HG03354 (cell line): Measurements from ENCODE around the gene HEBP2.
"Not testable (repeated sequence)": the region's sequence is repeated elsewhere in the genome, so short reads cannot be mapped to it uniquely, and the experiment has no call there.

ENCODE experiments used
- ATAC-seq: cut with Tn5 transposase; IDR thresholded peaks from one replicate; pipeline ENCODE4 v1.9.1; 2021; ENCODE audit warnings: mild to moderate bottlenecking; ENCODE audit not compliant: unreplicated experiment, poor library complexity, severe bottlenecking

Gene HEBP2

GRCh38 chr6:138419766-138420165 lies 15.7 kb downstream of the HEBP2 start:
- no peak for ATAC-seq

GRCh38 chr6:138420356-138420755 lies 16.3 kb downstream of the HEBP2 start:
- ATAC-seq = no peak

- no peak for ATAC-seq
These were observed 17.1 kb downstream of the HEBP2 start for GRCh38 chr6:138421089-138421488.

GRCh38 chr6:138421608-138422007 lies 17.6 kb downstream of the HEBP2 start:
- no peak for ATAC-seq

GRCh38 chr6:138422861-138423260 lies 18.8 kb downstream of the HEBP2 start:
- ATAC-seq = no peak

- ATAC-seq = no peak
These were observed 20.2 kb downstream of the HEBP2 start for GRCh38 chr6:138424004-138424904.

- ATAC-seq = not testable (repeated sequence)
These were observed 21.2 kb downstream of the HEBP2 start for GRCh38 chr6:138425256-138425655.

- ATAC-seq = no peak
These were observed 22.6 kb downstream of the HEBP2 start for GRCh38 chr6:138426500-138427123.

GRCh38 chr6:138427701-138428100 lies 23.7 kb downstream of the HEBP2 start:
- no peak for ATAC-seq

- ATAC-seq = no peak
These were observed 25.0 kb downstream of the HEBP2 start for GRCh38 chr6:138428944-138429598.

GRCh38 chr6:138429761-138430160 lies 25.7 kb downstream of the HEBP2 start:
- ATAC-seq = no peak

- ATAC-seq = no peak
These were observed 26.5 kb downstream of the HEBP2 start for GRCh38 chr6:138430361-138431145.

GRCh38 chr6:138431256-138432062 lies 27.4 kb downstream of the HEBP2 start:
- no peak for ATAC-seq

GRCh38 chr6:138432063-138432356 lies 28.0 kb downstream of the HEBP2 start:
- ATAC-seq = no peak

- ATAC-seq = no peak
These were observed 30.1 kb downstream of the HEBP2 start for GRCh38 chr6:138434096-138434495.

- no peak for ATAC-seq
These were observed 30.9 kb downstream of the HEBP2 start for GRCh38 chr6:138434925-138435324.

- no peak for ATAC-seq
These were observed 35.5 kb downstream of the HEBP2 start for GRCh38 chr6:138439546-138439945.

- ATAC-seq = no peak
These were observed 36.3 kb downstream of the HEBP2 start for GRCh38 chr6:138440296-138440695.

- ATAC-seq = no peak
These were observed 36.8 kb downstream of the HEBP2 start for GRCh38 chr6:138440758-138441357.
